ENCODE data around the gene TOP2A.
A peak's percentile ranks its signal among the peaks of the same experiment; 100 is the strongest.

Gene TOP2A

DNA sequence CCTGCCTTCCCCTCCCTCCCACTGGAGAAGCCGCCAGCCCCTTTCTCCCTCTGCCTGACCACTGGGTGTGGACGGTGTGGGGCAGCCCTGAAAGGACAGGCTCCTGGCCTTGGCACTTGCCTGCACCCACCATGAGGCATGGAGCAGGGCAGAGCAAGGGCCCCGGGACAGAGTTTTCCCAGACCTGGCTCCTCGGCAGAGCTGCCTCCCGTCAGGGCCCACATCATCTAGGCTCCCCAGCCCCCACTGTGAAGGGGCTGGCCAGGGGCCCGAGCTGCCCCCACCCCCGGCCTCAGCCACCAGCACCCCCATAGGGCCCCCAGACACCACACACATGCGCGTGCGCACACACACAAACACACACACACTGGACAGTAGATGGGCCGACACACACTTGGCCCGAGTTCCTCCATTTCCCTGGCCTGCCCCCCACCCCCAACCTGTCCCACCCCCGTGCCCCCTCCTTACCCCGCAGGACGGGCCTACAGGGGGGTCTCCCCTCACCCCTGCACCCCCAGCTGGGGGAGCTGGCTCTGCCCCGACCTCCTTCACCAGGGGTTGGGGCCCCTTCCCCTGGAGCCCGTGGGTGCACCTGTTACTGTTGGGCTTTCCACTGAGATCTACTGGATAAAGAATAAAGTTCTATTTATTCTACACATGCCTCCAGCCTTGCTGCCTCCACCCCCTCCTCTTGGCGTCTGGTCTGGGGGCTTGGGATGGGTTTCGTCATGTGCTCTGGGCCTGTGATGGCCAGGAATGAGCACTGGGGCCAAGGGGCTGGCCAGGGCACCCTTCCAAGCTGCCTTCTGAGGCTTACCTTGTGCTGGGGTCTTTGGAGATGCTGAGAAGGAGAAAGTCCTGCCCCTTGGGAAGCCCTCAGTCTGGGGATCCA is 60.5 kb downstream of the TOP2A start:
- no peak for DNase-seq

DNA sequence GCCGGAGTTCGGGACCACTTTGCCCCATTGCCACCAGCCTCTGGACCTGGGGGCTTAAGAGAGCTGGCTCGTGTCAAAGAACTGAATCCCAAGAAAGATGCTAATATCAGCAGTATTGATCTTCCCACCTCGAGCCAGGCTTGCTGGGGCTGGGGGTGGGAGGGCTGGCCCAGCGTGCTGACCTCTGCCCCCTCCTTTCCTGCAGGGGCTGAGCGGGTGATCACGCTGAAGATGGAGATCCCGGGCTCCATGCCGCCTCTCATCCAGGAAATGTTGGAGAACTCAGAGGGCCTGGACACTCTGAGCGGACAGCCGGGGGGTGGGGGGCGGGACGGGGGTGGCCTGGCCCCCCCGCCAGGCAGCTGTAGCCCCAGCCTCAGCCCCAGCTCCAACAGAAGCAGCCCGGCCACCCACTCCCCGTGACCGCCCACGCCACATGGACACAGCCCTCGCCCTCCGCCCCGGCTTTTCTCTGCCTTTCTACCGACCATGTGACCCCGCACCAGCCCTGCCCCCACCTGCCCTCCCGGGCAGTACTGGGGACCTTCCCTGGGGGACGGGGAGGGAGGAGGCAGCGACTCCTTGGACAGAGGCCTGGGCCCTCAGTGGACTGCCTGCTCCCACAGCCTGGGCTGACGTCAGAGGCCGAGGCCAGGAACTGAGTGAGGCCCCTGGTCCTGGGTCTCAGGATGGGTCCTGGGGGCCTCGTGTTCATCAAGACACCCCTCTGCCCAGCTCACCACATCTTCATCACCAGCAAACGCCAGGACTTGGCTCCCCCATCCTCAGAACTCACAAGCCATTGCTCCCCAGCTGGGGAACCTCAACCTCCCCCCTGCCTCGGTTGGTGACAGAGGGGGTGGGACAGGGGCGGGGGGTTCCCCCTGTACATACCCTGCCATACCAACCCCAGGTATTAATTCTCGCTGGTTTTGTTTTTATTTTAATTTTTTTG is 61.6 kb downstream of the TOP2A start:
- DNase-seq: no peak

- peak; percentile 54 for DNase-seq
Measured at GRCh38 chr17:40355123-40355803, 62.4 kb downstream of the TOP2A start.

DNA sequence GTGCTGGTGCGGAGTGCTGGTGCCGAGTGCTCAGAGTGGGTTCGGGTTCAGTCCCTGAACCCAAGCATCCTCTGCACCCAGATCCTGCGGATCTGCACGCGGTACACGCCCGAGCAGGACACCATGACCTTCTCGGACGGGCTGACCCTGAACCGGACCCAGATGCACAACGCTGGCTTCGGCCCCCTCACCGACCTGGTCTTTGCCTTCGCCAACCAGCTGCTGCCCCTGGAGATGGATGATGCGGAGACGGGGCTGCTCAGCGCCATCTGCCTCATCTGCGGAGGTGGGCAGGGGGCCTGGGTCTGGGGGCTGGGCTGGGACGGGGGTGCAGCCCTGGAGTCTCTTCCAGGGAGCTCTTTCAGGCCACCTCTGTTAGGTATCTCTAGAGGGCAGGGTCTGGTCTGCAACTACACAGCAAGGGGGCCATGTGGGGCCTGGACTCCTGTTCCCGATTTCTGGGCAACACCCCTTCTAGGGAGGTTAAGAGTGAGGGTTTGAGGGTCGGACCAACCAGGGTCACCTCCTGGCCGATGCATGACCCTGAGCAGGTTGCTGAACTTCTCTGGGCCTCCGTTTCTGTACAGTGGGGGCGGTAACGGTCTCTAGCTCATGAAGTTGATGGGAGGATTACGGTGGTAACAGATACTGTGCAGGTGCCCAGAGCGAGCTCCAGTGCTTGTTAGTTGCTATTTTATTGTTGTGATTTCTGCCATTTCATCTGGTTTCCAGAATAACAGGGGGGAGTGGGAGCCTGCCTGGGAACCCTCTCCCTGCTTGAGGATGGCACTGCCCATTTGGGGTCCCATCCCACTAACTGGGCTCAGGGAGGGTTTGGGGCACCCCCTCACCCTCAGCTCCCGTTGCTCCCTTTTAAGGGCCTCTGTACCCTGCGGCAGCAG is 63.2 kb downstream of the TOP2A start:
- no peak for DNase-seq

DNA sequence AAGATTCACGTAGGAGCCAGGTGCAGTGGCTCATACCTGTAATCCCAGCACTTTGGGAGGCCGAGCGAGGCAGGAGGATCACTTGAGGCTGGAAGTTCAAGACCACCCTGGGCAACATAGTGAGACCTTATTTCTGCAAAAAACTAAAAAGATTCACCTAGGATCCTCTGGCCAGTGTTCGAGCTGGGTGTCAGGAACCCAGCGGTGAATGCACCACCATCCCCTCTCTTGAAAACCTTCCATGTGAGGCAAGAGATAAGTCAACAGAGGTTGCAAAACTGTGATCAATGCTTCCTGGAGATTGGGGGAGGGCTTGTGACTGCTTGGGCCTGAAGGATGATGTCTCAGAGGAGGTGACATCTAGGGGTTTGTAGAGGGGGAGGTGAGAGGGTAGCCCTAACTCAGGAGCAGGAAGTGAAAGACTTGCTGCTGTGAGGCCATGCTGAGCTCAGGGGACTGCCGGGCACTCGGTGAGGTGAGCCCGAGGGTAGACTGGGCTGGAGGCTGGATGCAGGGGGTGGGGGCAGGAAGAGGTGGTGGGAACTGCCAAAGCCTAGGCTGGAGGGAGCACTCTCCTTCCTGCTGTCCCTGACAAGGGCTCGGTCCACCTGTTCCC is 64.8 kb downstream of the TOP2A start:
- DNase-seq: no peak

GRCh38 chr17:40352237-40352778 is 65.4 kb downstream of the TOP2A start:
- no peak for DNase-seq

- no peak for DNase-seq
Measured at GRCh38 chr17:40351359-40352236, 66.1 kb downstream of the TOP2A start.

DNA sequence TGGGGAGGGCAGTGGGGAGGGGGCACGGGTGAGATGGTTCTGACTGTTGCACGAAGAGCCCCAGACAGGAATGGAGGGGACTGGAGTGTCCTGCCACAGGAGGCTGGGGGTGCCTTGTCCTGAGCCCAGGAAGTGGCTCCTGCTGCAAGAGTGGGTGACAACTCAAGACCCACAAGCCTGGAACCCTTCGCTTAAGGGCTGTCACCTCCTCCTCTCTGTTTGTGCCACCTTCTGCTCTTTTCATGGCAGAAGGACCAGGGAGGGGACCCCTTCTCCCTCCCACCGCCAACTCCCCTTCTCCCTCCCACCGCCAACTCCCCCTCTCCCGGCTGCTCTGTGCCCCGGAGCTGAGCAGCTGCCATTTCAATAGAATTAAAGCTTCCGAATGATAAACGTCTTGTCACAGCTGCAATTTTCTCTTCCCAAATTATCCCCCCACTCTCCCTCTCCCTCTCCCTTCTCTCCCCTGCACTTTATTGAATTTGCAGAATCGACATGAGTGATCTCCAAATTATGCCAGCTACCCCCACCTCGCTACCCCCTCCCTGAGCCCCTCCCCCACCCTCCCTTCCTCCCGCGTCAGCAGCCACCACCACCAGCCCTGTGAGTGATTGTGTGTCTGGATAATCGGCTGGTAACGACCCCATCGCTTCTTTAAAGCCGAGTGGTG is 66.9 kb downstream of the TOP2A start:
- peak; percentile 33 for DNase-seq

DNA sequence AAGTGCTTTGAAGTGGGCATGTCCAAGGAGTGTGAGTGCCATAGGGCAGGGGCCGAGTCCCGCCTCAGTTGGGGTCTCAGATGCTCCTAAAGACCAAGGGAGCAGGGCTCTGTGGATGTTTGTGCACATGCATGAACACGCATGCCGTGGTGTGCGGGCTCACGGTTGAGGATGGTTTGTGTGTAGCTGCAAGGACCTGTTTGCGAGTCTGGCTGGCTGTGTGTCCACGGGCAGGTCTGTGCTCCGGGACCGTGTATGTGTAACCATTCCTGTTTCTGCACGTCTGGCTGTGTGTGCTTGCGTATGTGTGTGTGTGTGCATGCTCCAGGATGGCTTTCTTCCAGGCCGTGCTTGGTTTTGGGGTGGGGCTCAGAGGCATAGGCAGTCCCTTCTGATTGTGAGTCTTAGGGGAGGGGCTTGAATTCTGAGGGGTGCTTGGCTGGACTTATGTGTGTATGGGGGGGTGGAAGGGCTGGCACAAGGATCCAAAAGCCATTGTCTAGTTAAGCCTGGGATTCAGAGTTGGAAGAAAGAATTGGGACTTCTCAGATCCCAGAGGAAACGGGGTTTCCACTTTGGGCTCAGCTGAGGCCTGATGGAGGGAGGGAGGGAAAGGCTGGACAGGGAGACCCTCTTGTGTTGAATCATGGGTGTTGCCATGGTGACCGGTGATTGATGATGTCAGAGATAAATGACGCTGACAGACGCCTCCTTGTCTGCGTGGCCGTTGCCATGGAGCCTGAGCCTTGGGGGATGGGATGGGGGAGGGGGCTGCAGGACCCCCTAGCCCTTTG is 67.6 kb downstream of the TOP2A start:
- peak; percentile 73 for DNase-seq

GRCh38 chr17:40349477-40349894 is 68.2 kb downstream of the TOP2A start:
- no peak for DNase-seq

DNA sequence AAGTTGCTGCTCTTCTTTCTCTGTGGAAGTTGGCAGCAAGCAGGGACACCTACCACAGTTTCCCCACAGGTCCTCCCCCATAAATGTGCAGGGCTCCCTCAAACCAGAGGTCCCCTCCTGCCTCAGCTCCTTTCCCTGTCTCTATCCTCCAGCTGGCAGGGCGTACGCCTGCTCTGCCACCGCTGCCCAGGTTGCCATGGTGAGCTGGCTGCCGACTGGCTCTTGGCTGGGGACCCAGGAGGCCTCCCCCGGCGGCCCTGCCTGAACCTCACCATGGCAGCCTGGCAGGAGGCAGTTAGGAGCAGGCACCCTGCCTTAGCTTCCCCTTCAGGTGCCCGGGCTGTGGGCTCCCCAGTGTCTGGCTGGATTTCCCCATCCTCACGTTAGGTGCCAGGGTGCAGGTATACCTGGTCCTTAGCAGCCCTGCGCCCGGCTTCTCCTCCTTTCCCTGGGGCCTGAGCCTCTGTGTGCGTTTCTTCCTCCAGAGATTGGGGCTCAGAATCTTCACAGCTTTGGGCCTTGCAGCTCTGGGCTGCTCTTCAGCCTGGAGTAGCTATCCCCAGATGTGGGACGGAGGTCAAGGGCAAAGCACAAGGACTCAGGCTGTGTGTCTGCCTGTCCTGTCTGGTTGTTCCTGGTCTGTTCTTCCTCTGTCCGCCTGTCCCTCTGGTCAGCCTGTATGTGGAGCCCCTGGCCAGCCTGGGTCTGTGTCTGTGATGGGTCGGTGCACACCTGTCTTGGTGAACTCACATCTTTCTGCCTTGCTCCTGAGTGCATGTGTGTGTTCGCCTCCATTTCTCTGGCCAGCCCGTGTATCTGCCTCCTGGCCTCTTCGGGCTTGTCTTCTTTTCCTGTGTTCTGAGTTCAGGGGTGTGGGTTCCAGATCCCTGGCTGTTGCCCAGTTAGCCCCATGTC is 68.9 kb downstream of the TOP2A start:
- no peak for DNase-seq

DNA sequence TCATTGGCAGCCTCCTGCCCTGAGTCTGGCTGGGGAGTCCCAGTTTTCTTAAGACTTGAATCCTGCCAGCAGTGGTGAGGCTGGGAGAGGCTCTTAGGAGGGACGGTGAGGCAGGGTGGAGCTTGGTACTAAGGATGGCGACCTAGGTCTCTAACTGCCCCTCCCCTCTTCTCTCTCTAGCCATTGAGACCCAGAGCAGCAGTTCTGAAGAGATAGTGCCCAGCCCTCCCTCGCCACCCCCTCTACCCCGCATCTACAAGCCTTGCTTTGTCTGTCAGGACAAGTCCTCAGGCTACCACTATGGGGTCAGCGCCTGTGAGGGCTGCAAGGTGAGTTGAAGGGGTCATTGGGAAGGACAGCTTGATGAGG is 69.6 kb downstream of the TOP2A start:
- no peak for DNase-seq

DNA sequence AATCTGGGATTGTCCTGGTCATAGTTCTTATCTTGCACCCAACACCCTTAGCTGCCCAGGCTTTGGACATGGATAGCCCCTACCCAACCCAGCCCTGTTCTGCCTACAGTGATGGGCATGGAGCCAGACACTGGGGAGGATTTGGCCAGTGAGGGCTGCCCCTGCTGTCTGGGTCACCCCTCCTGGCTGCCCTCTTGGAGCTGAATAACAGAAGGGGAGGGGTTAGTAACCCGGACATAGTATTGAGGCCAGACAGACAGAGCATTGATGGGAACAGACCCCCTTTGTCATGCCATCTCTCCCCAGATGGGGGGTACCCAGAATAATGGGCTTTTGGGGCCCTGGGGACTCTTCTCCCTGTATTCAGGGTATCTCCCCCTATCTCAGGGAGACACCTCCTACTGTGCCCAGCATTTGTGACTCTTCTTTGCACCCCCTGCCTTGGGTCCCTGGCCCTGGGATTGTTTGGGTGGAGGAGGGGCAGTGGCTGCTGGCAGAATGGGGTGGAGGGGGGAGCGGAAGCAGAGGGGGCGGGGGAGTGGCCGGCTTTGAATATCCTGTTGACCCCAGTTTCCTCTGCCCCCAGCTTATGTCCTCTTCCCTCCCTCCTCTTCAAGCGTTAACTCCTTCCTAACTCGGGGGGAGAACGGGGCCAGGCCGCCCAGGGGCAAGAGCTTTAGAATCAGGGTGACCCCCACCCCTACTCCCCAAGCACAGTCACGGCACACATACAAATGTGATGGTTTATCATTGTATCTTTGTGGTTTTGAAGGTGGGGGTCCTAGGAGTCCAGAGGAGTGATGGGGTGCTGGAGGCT is 70.2 kb downstream of the TOP2A start:
- no peak for DNase-seq

DNA sequence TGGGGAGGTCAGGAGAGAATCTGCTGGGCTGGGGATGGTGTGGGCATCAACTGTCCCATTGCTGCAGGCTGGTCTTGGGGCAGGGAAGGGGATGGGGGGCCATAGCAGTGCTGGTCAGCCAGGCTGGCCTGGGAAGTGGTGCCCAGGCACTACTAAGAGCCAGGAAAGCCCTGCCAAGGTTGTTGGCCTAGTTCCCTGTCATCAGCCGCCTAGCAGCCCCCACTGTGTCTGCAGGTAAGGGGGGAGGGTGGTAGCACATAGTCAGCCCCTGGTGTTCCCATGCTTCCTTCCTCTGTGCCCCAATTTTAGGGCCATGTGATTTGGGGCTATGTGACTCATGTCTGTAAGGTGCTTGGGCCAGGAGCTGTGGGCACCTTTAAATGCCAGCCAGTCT is 70.9 kb downstream of the TOP2A start:
- no peak for DNase-seq

GRCh38 chr17:40345994-40346764 is 71.5 kb downstream of the TOP2A start:
- no peak for DNase-seq

Measured in fibroblast of skin of right biceps (primary cell).